ENCODE results near the gene PABPN1L. TPM values are rescaled to one million over a fixed set of nuclear protein-coding genes. Genes with fewer than 3 reads are reported as not detected.

The PABPN1L gene
- total and polyA plus RNA-seq, 7 donors: 0.15 TPM; not detected in 6

- Histone ChIP-seq H3K9me3 (no peaks in the 10 kb centered on the region), H3K4me3 (no peak overlapping the region), H3K4me1 (no peaks in the 10 kb centered on the region), H3K27me3 (no peaks in the 10 kb centered on the region), H3K36me3 (peaks cover 0 to 45% (median 19%) of the 10 kb centered on the region in 4 donors), H3K27ac (no peak overlapping the region)
- 94 to 95% methylated on average over 30 of the region's 30 CpGs for WGBS, 2 donors
- TF ChIP-seq POLR2A (IDR thresholded peaks at IDR 0.05): no peak
- TF ChIP-seq EP300 (IDR thresholded peaks at IDR 0.05): no peak
- no peak for TF ChIP-seq POLR2AphosphoS5 (IDR thresholded peaks at IDR 0.05)
- no peak for TF ChIP-seq CTCF (IDR thresholded peaks at IDR 0.05)
- intact Hi-C loops (cut with DNase I): no loop called here
- DNase-seq: no peak
Observed at GRCh38 chr16:88840600-88841215, 25.8 kb downstream of the PABPN1L start.

GRCh38 chr16:88839745-88840599, 26.5 kb downstream of the PABPN1L start:
- intact Hi-C loops (cut with DNase I): no loop called here
- Histone ChIP-seq H3K27me3 (no peaks in the 10 kb centered on the region), H3K36me3 (peaks cover 0 to 52% (median 21%) of the 10 kb centered on the region in 4 donors), H3K4me3 (no peak overlapping the region), H3K4me1 (no peaks in the 10 kb centered on the region), H3K27ac (no peak overlapping the region), H3K9me3 (no peaks in the 10 kb centered on the region)
- TF ChIP-seq CTCF (IDR thresholded peaks at IDR 0.05) (no peak), POLR2AphosphoS5 (IDR thresholded peaks at IDR 0.05) (no peak), POLR2A (IDR thresholded peaks at IDR 0.05) (no peak), EP300 (IDR thresholded peaks at IDR 0.05) (no peak)
- WGBS, 2 donors: 95% methylated on average over 24 of the region's 24 CpGs
- no peak for DNase-seq

GRCh38 chr16:88839026-88839529, 27.4 kb downstream of the PABPN1L start:
- no peak overlapping the region for H3K27ac ChIP-seq
- H3K4me3 ChIP-seq: no peak overlapping the region
- peaks cover 0 to 56% (median 21%) of the 10 kb centered on the region in 4 donors for H3K36me3 ChIP-seq
- intact Hi-C loops (cut with DNase I): no loop called here
- TF ChIP-seq EP300 (IDR thresholded peaks at IDR 0.05) (no peak), POLR2A (IDR thresholded peaks at IDR 0.05) (no peak), CTCF (IDR thresholded peaks at IDR 0.05) (no peak), POLR2AphosphoS5 (IDR thresholded peaks at IDR 0.05) (no peak)
- 92 to 94% methylated on average over 39 of the region's 39 CpGs for whole genome bisulfite sequencing, 2 donors
- no peaks in the 10 kb centered on the region for H3K4me1 ChIP-seq
- DNase-seq: no peak
- no peaks in the 10 kb centered on the region for H3K9me3 ChIP-seq
- H3K27me3 ChIP-seq: no peaks in the 10 kb centered on the region

- Histone ChIP-seq H3K27me3 (no peaks in the 10 kb centered on the region), H3K36me3 (peaks cover 0 to 56% (median 21%) of the 10 kb centered on the region in 4 donors), H3K4me1 (no peaks in the 10 kb centered on the region), H3K4me3 (no peak overlapping the region), H3K9me3 (no peaks in the 10 kb centered on the region), H3K27ac (no peak overlapping the region)
- intact Hi-C loops (cut with DNase I): no loop called here
- 89 to 93% methylated on average over 19 of the region's 19 CpGs for WGBS, 2 donors
- no peak for TF ChIP-seq POLR2A (IDR thresholded peaks at IDR 0.05)
- no peak for TF ChIP-seq POLR2AphosphoS5 (IDR thresholded peaks at IDR 0.05)
- no peak for TF ChIP-seq CTCF (IDR thresholded peaks at IDR 0.05)
- no peak for TF ChIP-seq EP300 (IDR thresholded peaks at IDR 0.05)
- no peak for DNase-seq
Observed at GRCh38 chr16:88838566-88838965, 27.9 kb downstream of the PABPN1L start.

Measured in sigmoid colon (tissue), 7 donors.